Measurements from ENCODE around the gene HBG2.
"Not testable (repeated sequence)": the region's sequence is repeated elsewhere in the genome, so short reads cannot be mapped to it uniquely, and the experiment has no call there.

DNA sequence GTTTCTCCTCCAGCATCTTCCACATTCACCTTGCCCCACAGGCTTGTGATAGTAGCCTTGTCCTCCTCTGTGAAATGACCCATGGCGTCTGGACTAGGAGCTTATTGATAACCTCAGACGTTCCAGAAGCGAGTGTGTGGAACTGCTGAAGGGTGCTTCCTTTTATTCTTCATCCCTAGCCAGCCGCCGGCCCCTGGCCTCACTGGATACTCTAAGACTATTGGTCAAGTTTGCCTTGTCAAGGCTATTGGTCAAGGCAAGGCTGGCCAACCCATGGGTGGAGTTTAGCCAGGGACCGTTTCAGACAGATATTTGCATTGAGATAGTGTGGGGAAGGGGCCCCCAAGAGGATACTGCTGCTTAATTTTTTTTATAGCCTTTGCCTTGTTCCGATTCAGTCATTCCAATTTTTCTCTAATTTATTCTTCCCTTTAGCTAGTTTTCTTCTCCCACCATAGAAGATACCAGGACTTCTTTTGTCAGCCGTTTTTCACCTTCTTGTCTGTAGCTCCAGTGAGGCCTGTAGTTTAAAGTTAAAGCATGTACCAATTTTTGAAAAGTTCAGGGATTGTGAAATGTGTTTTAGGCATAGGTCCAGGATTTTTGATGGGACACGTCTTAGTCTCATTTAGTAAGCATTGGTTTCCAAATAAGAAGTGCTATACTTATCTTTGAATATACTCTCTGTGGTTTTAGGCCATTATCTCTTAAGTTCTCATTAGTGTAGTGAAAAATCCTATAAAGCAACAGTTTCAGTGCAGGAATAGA lies at the start of gene HBG2:
- TF ChIP-seq, protein P1, sequence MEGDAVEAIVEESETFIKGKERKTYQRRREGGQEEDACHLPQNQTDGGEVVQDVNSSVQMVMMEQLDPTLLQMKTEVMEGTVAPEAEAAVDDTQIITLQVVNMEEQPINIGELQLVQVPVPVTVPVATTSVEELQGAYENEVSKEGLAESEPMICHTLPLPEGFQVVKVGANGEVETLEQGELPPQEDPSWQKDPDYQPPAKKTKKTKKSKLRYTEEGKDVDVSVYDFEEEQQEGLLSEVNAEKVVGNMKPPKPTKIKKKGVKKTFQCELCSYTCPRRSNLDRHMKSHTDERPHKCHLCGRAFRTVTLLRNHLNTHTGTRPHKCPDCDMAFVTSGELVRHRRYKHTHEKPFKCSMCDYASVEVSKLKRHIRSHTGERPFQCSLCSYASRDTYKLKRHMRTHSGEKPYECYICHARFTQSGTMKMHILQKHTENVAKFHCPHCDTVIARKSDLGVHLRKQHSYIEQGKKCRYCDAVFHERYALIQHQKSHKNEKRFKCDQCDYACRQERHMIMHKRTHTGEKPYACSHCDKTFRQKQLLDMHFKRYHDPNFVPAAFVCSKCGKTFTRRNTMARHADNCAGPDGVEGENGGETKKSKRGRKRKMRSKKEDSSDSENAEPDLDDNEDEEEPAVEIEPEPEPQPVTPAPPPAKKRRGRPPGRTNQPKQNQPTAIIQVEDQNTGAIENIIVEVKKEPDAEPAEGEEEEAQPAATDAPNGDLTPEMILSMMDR (conservative IDR thresholded peaks at IDR 0.05; ENCODE audit: low read length): not testable (repeated sequence)
- not testable (repeated sequence) for TF ChIP-seq EZH2phosphoT487 (IDR thresholded peaks at IDR 0.05; ENCODE audit: borderline replicate concordance)

Measured in Loucy (cell line).